Left ventricle myocardium inferior (tissue), 1 donor: Measurements from ENCODE around the gene THADA. TPM values are rescaled to one million over a fixed set of nuclear protein-coding genes. Genes with fewer than 3 reads are reported as not detected.
A peak's percentile ranks its signal among the peaks of the same experiment; 100 is the strongest.

Source experiments
- DNase-seq: peaks from one replicate; pipeline ENCODE4 v3.0.0-alpha.2; 2020
- H3K27ac ChIP-seq: fragments of 200-600 bp; replicated peaks from 2 replicates; pipeline ENCODE4 v1.8.0; 2021
- H3K27me3 ChIP-seq: fragments of 200-600 bp; 2 replicates; pipeline ENCODE4 v1.8.0; 2021; ENCODE audit warnings: low read depth
- H3K36me3 ChIP-seq: fragments of 200-600 bp; 2 replicates; pipeline ENCODE4 v1.8.0; 2021
- H3K4me1 ChIP-seq: fragments of 200-600 bp; 2 replicates; pipeline ENCODE4 v1.8.0; 2021
- H3K4me3 ChIP-seq: fragments of 200-600 bp; 2 replicates; pipeline ENCODE4 v1.8.0; 2021; ENCODE audit warnings: mild to moderate bottlenecking, moderate library complexity
- H3K9me3 ChIP-seq: fragments of 200-600 bp; replicated peaks from 2 replicates; pipeline ENCODE4 v1.8.0; 2021
- CTCF ChIP-seq: fragments of 200-600 bp; IDR thresholded peaks from 2 replicates; pipeline ENCODE4 v1.8.0; 2021; ENCODE audit warnings: antibody characterized with exemption, mild to moderate bottlenecking, borderline replicate concordance
- intact Hi-C: fragments of 100-400 bp; cut with micrococcal nuclease; formaldehyde crosslinking; loops from one replicate; pipeline ENCODE4 v1.11.0; 2022
- total RNA-seq: library from RNA; stranded (reverse); fragmentation: NEBNext Ultra II Directional; extraction: Animal tissue kit (Norgen Biotek cat#: 25700); gene quantifications from one replicate; pipeline ENCODE4 v1.2.1, GENCODE V29; 2021
- donor health status: DM: no; HTN: yes; CAD: no; lungs with severe emphysema.

Gene THADA
- total RNA-seq, 1 donor from 2014 or later: 15.4 TPM

GRCh38 chr2:43212931-43213330 is 382.9 kb downstream of the THADA start:
- Histone ChIP-seq H3K4me3 (no peak overlapping the region), H3K36me3 (no peaks in the 10 kb centered on the region), H3K4me1 (peaks cover 27% of the 10 kb centered on the region), H3K27ac (peak overlapping the region; percentile 23), H3K27me3 (no peaks in the 10 kb centered on the region), H3K9me3 (no peaks in the 10 kb centered on the region)
- TF ChIP-seq CTCF: no peak
- intact Hi-C loops: no loop called here
- DNase-seq: peak; percentile 55

- Histone ChIP-seq H3K9me3 (no peaks in the 10 kb centered on the region), H3K27me3 (no peaks in the 10 kb centered on the region), H3K4me3 (no peak overlapping the region), H3K36me3 (no peaks in the 10 kb centered on the region), H3K4me1 (peaks cover 21% of the 10 kb centered on the region), H3K27ac (peak overlapping the region; percentile 23)
- no peak for TF ChIP-seq CTCF
- DNase-seq: no peak
- intact Hi-C loops: no loop called here
These were observed 383.5 kb downstream of the THADA start for GRCh38 chr2:43212216-43212835.

GRCh38 chr2:43210467-43211303 is 385.2 kb downstream of the THADA start:
- no peak for TF ChIP-seq CTCF
- Histone ChIP-seq H3K36me3 (no peaks in the 10 kb centered on the region), H3K27ac (peak overlapping the region; percentile 55), H3K4me3 (no peak overlapping the region), H3K4me1 (peaks cover 7% of the 10 kb centered on the region), H3K27me3 (no peaks in the 10 kb centered on the region), H3K9me3 (no peaks in the 10 kb centered on the region)
- DNase-seq: peak; percentile 61
- intact Hi-C loops: no loop called here

GRCh38 chr2:43210125-43210466 is 385.7 kb downstream of the THADA start:
- peak overlapping the region; percentile 55 for H3K27ac ChIP-seq

GRCh38 chr2:43209204-43209717 is 386.6 kb downstream of the THADA start:
- Histone ChIP-seq H3K27me3 (no peaks in the 10 kb centered on the region), H3K36me3 (no peaks in the 10 kb centered on the region), H3K4me1 (no peaks in the 10 kb centered on the region), H3K27ac (no peak overlapping the region), H3K4me3 (no peak overlapping the region), H3K9me3 (no peaks in the 10 kb centered on the region)
- intact Hi-C loops: no loop called here
- no peak for DNase-seq
- TF ChIP-seq CTCF: no peak

More at GRCh38 chr2:43210125-43210466, 385.7 kb downstream of the THADA start:
- no peak overlapping the region for H3K4me3 ChIP-seq
- H3K9me3 ChIP-seq: no peaks in the 10 kb centered on the region
- no peak for TF ChIP-seq CTCF
- intact Hi-C loops: no loop called here
- no peaks in the 10 kb centered on the region for H3K27me3 ChIP-seq
- H3K4me1 ChIP-seq: peaks cover 1% of the 10 kb centered on the region
- no peaks in the 10 kb centered on the region for H3K36me3 ChIP-seq
- no peak for DNase-seq
